Spleen (tissue), 7 donors: Measurements from ENCODE around the gene PPOX.

Experiments
- POLR2A ChIP-seq, 3 donors: fragments of 450-650 bp; IDR thresholded peaks; one replicate each; pipeline ENCODE4 v1.5.1; 2017; ENCODE audit warnings: antibody characterized with exemption in 3 of 3, mild to moderate bottlenecking in 1 of 3
- POLR2AphosphoS5 ChIP-seq, 3 donors: sonication (generic); formaldehyde crosslinking; IDR thresholded peaks; one replicate each; pipeline ENCODE4 v1.5.1; 2017; ENCODE audit warnings: antibody characterized with exemption in 3 of 3
- TF ChIP-seq, protein P1 (sequence below), 11 experiments: fragments of 200-600 bp in 7 of 11; fragments of 450-650 bp in 4 of 11; sonication (generic) in 4 of 11; IDR thresholded peaks in 8 of 11; conservative IDR thresholded peaks in 3 of 11; 1 replicate in 7 of 11; 2 replicates in 4 of 11; pipeline versions ENCODE4 v1.4.0 to v1.8.0; 2016 to 2021; ENCODE audit warnings: antibody characterized with exemption in 11 of 11, inconsistent platforms in 4 of 11, mild to moderate bottlenecking in 1 of 11
- donor health status: DM: no; HTN: no; CAD: no; lungs with moderate emphysema.
- donor health status: DM: no; HTN: no; CAD: no.
- donor health status: DM: no; HTN: no; CAD: no.

DNA sequence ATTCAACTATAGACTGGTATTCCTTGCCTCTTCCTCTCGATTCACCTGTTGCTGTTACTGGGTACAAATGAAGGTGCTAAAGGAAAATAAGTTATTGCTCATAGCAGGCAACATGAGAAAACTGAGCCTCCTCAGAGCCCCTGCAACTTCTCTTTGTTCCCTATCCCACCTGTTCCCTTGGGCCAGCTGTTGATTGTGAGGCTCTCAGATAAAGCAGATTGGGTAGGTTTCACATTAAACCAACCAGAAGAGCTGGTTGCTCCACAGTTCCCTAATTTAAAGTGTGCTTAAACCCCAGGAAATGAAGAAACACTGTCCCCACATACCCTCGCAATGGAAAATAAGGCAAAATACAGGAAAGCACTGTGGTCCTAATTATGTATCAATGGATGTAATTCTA is 38.6 kb upstream of the PPOX start:
- TF ChIP-seq, protein P1, sequence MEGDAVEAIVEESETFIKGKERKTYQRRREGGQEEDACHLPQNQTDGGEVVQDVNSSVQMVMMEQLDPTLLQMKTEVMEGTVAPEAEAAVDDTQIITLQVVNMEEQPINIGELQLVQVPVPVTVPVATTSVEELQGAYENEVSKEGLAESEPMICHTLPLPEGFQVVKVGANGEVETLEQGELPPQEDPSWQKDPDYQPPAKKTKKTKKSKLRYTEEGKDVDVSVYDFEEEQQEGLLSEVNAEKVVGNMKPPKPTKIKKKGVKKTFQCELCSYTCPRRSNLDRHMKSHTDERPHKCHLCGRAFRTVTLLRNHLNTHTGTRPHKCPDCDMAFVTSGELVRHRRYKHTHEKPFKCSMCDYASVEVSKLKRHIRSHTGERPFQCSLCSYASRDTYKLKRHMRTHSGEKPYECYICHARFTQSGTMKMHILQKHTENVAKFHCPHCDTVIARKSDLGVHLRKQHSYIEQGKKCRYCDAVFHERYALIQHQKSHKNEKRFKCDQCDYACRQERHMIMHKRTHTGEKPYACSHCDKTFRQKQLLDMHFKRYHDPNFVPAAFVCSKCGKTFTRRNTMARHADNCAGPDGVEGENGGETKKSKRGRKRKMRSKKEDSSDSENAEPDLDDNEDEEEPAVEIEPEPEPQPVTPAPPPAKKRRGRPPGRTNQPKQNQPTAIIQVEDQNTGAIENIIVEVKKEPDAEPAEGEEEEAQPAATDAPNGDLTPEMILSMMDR (IDR thresholded peaks at IDR 0.05 in 8 of 11, conservative IDR thresholded peaks at IDR 0.05 in 3 of 11): no peak
- TF ChIP-seq POLR2A (IDR thresholded peaks at IDR 0.05) (no peak), POLR2AphosphoS5 (IDR thresholded peaks at IDR 0.05) (no peak)
